ENCODE results near the gene TBC1D23.
"Not testable (repeated sequence)": the region's sequence is repeated elsewhere in the genome, so short reads cannot be mapped to it uniquely, and the experiment has no call there.

Gene TBC1D23

GRCh38 chr3:100263583-100263982 lies 2.8 kb downstream of the TBC1D23 start:
- no peak overlapping the region for H3K4me3 Mint-ChIP-seq
- peaks cover 0 to 2% of the 10 kb centered on the region in 2 donors for H3K9me3 Mint-ChIP-seq
- no peaks in the 10 kb centered on the region for H3K27me3 Mint-ChIP-seq
- peaks cover 34 to 52% of the 10 kb centered on the region in 2 donors for H3K4me1 Mint-ChIP-seq (ENCODE audit: low read depth in 2 of 2)
- no peak for ATAC-seq (replicated peaks)
- DNase-seq, result no peak
- peak overlapping the region in 1 of 2 donors; percentile 1 for H3K27ac Mint-ChIP-seq
- peaks cover 13% of the 10 kb centered on the region for H3K36me3 Mint-ChIP-seq (ENCODE audit: insufficient read depth)

- H3K27me3 Mint-ChIP-seq, result no peaks in the 10 kb centered on the region
- H3K4me1 Mint-ChIP-seq (ENCODE audit: low read depth in 2 of 2), result peaks cover 34 to 52% of the 10 kb centered on the region in 2 donors
- DNase-seq, result no peak
- H3K36me3 Mint-ChIP-seq (ENCODE audit: insufficient read depth), result peaks cover 13% of the 10 kb centered on the region
- H3K27ac Mint-ChIP-seq, result peak overlapping the region; percentile 1 to 38
- H3K4me3 Mint-ChIP-seq, result no peak overlapping the region
- peaks cover 0 to 2% of the 10 kb centered on the region in 2 donors for H3K9me3 Mint-ChIP-seq
- no peak for ATAC-seq (replicated peaks)
These were observed 3.5 kb downstream of the TBC1D23 start for GRCh38 chr3:100264242-100264641.

GRCh38 chr3:100265016-100265415 lies 4.2 kb downstream of the TBC1D23 start:
- Mint-ChIP-seq H3K4me1 (ENCODE audit: low read depth in 2 of 2) (peaks cover 33 to 52% of the 10 kb centered on the region in 2 donors), H3K36me3 (ENCODE audit: insufficient read depth) (peaks cover 13% of the 10 kb centered on the region), H3K9me3 (peaks cover 0 to 2% of the 10 kb centered on the region in 2 donors), H3K27ac (peak overlapping the region in 1 of 2 donors; percentile 38), H3K27me3 (no peaks in the 10 kb centered on the region), H3K4me3 (no peak overlapping the region)
- DNase-seq (no peak), ATAC-seq (replicated peaks) (no peak)

GRCh38 chr3:100266531-100266930 lies 5.7 kb downstream of the TBC1D23 start:
- H3K36me3 Mint-ChIP-seq (ENCODE audit: insufficient read depth), result peaks cover 6% of the 10 kb centered on the region
- DNase-seq, result no peak
- no peaks in the 10 kb centered on the region for H3K9me3 Mint-ChIP-seq
- no peak overlapping the region for H3K4me3 Mint-ChIP-seq
- no peaks in the 10 kb centered on the region for H3K27me3 Mint-ChIP-seq
- ATAC-seq (replicated peaks), result no peak
- H3K4me1 Mint-ChIP-seq (ENCODE audit: low read depth in 2 of 2), result peaks cover 30 to 48% of the 10 kb centered on the region in 2 donors
- H3K27ac Mint-ChIP-seq, result no peak overlapping the region

GRCh38 chr3:100268156-100268555 lies 7.4 kb downstream of the TBC1D23 start:
- ATAC-seq (replicated peaks) (no peak), DNase-seq (no peak)
- Mint-ChIP-seq H3K27ac (no peak overlapping the region), H3K27me3 (no peaks in the 10 kb centered on the region), H3K36me3 (ENCODE audit: insufficient read depth) (peaks cover 3% of the 10 kb centered on the region), H3K9me3 (no peaks in the 10 kb centered on the region), H3K4me1 (ENCODE audit: low read depth in 2 of 2) (peaks cover 24 to 38% of the 10 kb centered on the region in 2 donors), H3K4me3 (no peak overlapping the region)

GRCh38 chr3:100269001-100269400 lies 8.2 kb downstream of the TBC1D23 start:
- H3K9me3 Mint-ChIP-seq, result no peaks in the 10 kb centered on the region
- H3K4me1 Mint-ChIP-seq (ENCODE audit: low read depth in 2 of 2), result peaks cover 21 to 35% of the 10 kb centered on the region in 2 donors
- H3K4me3 Mint-ChIP-seq, result no peak overlapping the region
- no peak overlapping the region for H3K27ac Mint-ChIP-seq
- no peak for DNase-seq
- H3K36me3 Mint-ChIP-seq (ENCODE audit: insufficient read depth), result no peaks in the 10 kb centered on the region
- ATAC-seq (replicated peaks), result no peak
- H3K27me3 Mint-ChIP-seq, result no peaks in the 10 kb centered on the region

- Mint-ChIP-seq H3K4me3 (no peak overlapping the region), H3K9me3 (no peaks in the 10 kb centered on the region), H3K4me1 (ENCODE audit: low read depth in 2 of 2) (peaks cover 20 to 32% of the 10 kb centered on the region in 2 donors), H3K27me3 (no peaks in the 10 kb centered on the region), H3K27ac (no peak overlapping the region), H3K36me3 (ENCODE audit: insufficient read depth) (no peaks in the 10 kb centered on the region)
- ATAC-seq (replicated peaks) (no peak), DNase-seq (no peak)
These were observed 8.8 kb downstream of the TBC1D23 start for GRCh38 chr3:100269410-100270214.

GRCh38 chr3:100270215-100270583 lies 9.4 kb downstream of the TBC1D23 start:
- H3K4me1 Mint-ChIP-seq (ENCODE audit: low read depth in 2 of 2), result peaks cover 20 to 27% of the 10 kb centered on the region in 2 donors
- ATAC-seq (replicated peaks), result no peak

GRCh38 chr3:100271522-100271921 lies 10.7 kb downstream of the TBC1D23 start:
- Mint-ChIP-seq H3K4me1 (ENCODE audit: low read depth in 2 of 2) (peaks cover 24 to 31% of the 10 kb centered on the region in 2 donors), H3K27ac (peak overlapping the region in 1 of 2 donors; percentile 6), H3K9me3 (no peaks in the 10 kb centered on the region), H3K36me3 (ENCODE audit: insufficient read depth) (peaks cover 3% of the 10 kb centered on the region), H3K27me3 (no peaks in the 10 kb centered on the region), H3K4me3 (no peak overlapping the region)
- DNase-seq, result no peak
- ATAC-seq (replicated peaks), result no peak

More at GRCh38 chr3:100270215-100270583, 9.4 kb downstream of the TBC1D23 start:
- no peak overlapping the region for H3K4me3 Mint-ChIP-seq
- H3K36me3 Mint-ChIP-seq (ENCODE audit: insufficient read depth), result no peaks in the 10 kb centered on the region
- no peak for DNase-seq
- no peaks in the 10 kb centered on the region for H3K9me3 Mint-ChIP-seq
- H3K27me3 Mint-ChIP-seq, result no peaks in the 10 kb centered on the region
- no peak overlapping the region for H3K27ac Mint-ChIP-seq

- H3K36me3 Mint-ChIP-seq (ENCODE audit: insufficient read depth); H3K27ac Mint-ChIP-seq; H3K4me3 Mint-ChIP-seq; H3K9me3 Mint-ChIP-seq; ATAC-seq (replicated peaks); H3K27me3 Mint-ChIP-seq; DNase-seq: not testable (repeated sequence)
- peaks cover 24 to 41% of the 10 kb centered on the region in 2 donors for H3K4me1 Mint-ChIP-seq (ENCODE audit: low read depth in 2 of 2)
These were observed 12.2 kb downstream of the TBC1D23 start for GRCh38 chr3:100272797-100273611.

- H3K36me3 Mint-ChIP-seq (ENCODE audit: insufficient read depth), result peaks cover 6% of the 10 kb centered on the region
- no peaks in the 10 kb centered on the region for H3K9me3 Mint-ChIP-seq
- DNase-seq (no peak), ATAC-seq (replicated peaks) (no peak)
- no peaks in the 10 kb centered on the region for H3K27me3 Mint-ChIP-seq
- H3K4me3 Mint-ChIP-seq, result no peak overlapping the region
- H3K4me1 Mint-ChIP-seq (ENCODE audit: low read depth in 2 of 2), result peaks cover 24 to 46% of the 10 kb centered on the region in 2 donors
- no peak overlapping the region for H3K27ac Mint-ChIP-seq
These were observed 13.6 kb downstream of the TBC1D23 start for GRCh38 chr3:100274361-100274760.

- Mint-ChIP-seq H3K27me3 (no peaks in the 10 kb centered on the region), H3K9me3 (no peaks in the 10 kb centered on the region), H3K27ac (no peak overlapping the region), H3K36me3 (ENCODE audit: insufficient read depth) (peaks cover 22% of the 10 kb centered on the region), H3K4me1 (ENCODE audit: low read depth in 2 of 2) (peaks cover 11 to 31% of the 10 kb centered on the region in 2 donors), H3K4me3 (no peak overlapping the region)
- ATAC-seq (replicated peaks) (no peak), DNase-seq (no peak)
These were observed 16.5 kb downstream of the TBC1D23 start for GRCh38 chr3:100277255-100277800.

GRCh38 chr3:100278910-100279309 lies 18.1 kb downstream of the TBC1D23 start:
- Mint-ChIP-seq H3K27ac (peak overlapping the region in 1 of 2 donors; percentile 18), H3K27me3 (no peaks in the 10 kb centered on the region), H3K4me3 (no peak overlapping the region), H3K9me3 (no peaks in the 10 kb centered on the region), H3K36me3 (ENCODE audit: insufficient read depth) (peaks cover 34% of the 10 kb centered on the region), H3K4me1 (ENCODE audit: low read depth in 2 of 2) (peaks cover 6 to 26% of the 10 kb centered on the region in 2 donors)
- DNase-seq (no peak), ATAC-seq (replicated peaks) (no peak)

Data from effector memory CD8-positive, alpha-beta T cell (primary cell).